ENCODE data around the gene PTGES2. TPM values are rescaled to one million over a fixed set of nuclear protein-coding genes. Genes with fewer than 3 reads are reported as not detected.
A peak's percentile ranks its signal among the peaks of the same experiment; 100 is the strongest.
"Not testable (repeated sequence)": the region's sequence is repeated elsewhere in the genome, so short reads cannot be mapped to it uniquely, and the experiment has no call there.

Gene PTGES2
- total RNA-seq, 1 donor from 2014 or later = 60.4 TPM

DNA sequence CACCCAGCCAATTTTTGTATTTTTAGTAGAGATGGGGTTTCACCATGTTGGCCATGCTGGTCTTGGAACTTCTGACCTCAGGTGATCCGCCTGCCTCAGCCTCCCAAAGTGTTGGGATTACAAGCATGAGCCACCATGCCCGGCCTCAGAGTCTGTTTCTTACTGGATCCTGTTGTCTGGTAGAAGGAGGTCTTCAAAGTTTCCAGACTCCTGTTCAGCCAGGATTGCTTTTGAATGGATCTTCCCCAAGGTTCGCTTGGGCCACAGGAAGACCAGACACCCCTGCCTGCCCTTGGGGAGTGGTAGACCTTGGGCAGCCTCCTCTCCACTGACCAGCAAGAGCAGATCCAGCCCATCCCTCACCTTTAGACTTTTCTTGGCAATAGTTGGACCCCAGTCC, 14.1 kb upstream of the PTGES2 start:
- TF ChIP-seq, protein P1, sequence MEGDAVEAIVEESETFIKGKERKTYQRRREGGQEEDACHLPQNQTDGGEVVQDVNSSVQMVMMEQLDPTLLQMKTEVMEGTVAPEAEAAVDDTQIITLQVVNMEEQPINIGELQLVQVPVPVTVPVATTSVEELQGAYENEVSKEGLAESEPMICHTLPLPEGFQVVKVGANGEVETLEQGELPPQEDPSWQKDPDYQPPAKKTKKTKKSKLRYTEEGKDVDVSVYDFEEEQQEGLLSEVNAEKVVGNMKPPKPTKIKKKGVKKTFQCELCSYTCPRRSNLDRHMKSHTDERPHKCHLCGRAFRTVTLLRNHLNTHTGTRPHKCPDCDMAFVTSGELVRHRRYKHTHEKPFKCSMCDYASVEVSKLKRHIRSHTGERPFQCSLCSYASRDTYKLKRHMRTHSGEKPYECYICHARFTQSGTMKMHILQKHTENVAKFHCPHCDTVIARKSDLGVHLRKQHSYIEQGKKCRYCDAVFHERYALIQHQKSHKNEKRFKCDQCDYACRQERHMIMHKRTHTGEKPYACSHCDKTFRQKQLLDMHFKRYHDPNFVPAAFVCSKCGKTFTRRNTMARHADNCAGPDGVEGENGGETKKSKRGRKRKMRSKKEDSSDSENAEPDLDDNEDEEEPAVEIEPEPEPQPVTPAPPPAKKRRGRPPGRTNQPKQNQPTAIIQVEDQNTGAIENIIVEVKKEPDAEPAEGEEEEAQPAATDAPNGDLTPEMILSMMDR (IDR thresholded peaks at IDR 0.05; ENCODE audit: unreplicated experiment) = no peak
- Mint-ChIP-seq H3K4me3 (ENCODE audit: low read depth) (no peak overlapping the region), H3K27ac (no peak overlapping the region), H3K9me3 (ENCODE audit: low read depth) (no peaks in the 10 kb centered on the region), H3K36me3 (ENCODE audit: insufficient read depth) (no peaks in the 10 kb centered on the region), H3K27me3 (peaks cover 11% of the 10 kb centered on the region), H3K4me1 (ENCODE audit: low read depth) (no peaks in the 10 kb centered on the region)
- DNase-seq (ENCODE audit: low spot score, unreplicated experiment) = no peak

DNA sequence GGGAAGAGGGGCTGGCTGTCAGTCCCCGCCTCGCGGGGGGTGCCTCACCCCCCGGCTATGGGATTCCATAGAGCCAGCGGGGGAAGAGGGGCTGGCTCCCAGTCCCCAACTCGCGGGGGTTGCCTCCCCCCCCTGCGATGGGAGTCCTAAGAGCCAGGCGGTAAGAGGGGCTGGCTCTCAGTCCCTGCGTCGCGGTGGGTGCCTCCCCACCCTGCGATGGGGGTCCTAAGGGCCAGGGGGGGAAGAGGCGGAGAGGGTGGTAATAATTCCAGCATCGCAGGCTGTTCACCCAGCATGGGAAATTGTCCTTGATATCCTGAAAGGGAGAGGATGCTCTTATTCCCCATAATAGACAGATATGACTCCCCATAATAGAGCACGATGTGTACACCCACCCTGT, 12.1 kb upstream of the PTGES2 start:
- TF ChIP-seq, protein P1 (IDR thresholded peaks at IDR 0.05; ENCODE audit: unreplicated experiment) = no peak
- no peak overlapping the region for H3K4me3 Mint-ChIP-seq (ENCODE audit: low read depth)
- peaks cover 12% of the 10 kb centered on the region for H3K27me3 Mint-ChIP-seq
- no peaks in the 10 kb centered on the region for H3K9me3 Mint-ChIP-seq (ENCODE audit: low read depth)
- no peaks in the 10 kb centered on the region for H3K4me1 Mint-ChIP-seq (ENCODE audit: low read depth)
- no peak overlapping the region for H3K27ac Mint-ChIP-seq
- H3K36me3 Mint-ChIP-seq (ENCODE audit: insufficient read depth) = no peaks in the 10 kb centered on the region
- DNase-seq (ENCODE audit: low spot score, unreplicated experiment) = no peak

DNA sequence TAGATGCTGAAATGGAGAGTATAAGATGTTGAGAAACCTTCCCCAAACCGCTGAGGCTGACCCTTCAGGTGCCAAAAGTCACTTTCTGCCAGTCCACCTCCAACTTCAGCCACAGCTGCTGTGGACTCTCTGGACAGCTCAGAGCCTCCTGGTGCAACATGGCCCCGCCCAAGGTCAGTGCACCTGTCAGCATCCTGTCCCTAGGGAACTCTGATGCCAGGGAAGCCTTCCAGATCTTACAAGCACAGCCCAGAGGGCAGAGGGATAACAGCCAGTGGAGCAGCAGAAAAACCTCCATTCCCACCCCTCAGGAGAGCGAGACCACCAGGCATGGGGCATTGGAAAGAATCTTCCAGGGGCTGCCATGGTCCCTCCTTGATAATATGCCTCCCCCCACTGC, 10.5 kb upstream of the PTGES2 start:
- Mint-ChIP-seq H3K27me3 (peaks cover 13% of the 10 kb centered on the region), H3K27ac (no peak overlapping the region), H3K4me3 (ENCODE audit: low read depth) (no peak overlapping the region), H3K4me1 (ENCODE audit: low read depth) (peaks cover 2% of the 10 kb centered on the region), H3K36me3 (ENCODE audit: insufficient read depth) (no peaks in the 10 kb centered on the region), H3K9me3 (ENCODE audit: low read depth) (no peaks in the 10 kb centered on the region)
- no peak for DNase-seq (ENCODE audit: low spot score, unreplicated experiment)
- TF ChIP-seq, protein P1 (IDR thresholded peaks at IDR 0.05; ENCODE audit: unreplicated experiment) = no peak

DNA sequence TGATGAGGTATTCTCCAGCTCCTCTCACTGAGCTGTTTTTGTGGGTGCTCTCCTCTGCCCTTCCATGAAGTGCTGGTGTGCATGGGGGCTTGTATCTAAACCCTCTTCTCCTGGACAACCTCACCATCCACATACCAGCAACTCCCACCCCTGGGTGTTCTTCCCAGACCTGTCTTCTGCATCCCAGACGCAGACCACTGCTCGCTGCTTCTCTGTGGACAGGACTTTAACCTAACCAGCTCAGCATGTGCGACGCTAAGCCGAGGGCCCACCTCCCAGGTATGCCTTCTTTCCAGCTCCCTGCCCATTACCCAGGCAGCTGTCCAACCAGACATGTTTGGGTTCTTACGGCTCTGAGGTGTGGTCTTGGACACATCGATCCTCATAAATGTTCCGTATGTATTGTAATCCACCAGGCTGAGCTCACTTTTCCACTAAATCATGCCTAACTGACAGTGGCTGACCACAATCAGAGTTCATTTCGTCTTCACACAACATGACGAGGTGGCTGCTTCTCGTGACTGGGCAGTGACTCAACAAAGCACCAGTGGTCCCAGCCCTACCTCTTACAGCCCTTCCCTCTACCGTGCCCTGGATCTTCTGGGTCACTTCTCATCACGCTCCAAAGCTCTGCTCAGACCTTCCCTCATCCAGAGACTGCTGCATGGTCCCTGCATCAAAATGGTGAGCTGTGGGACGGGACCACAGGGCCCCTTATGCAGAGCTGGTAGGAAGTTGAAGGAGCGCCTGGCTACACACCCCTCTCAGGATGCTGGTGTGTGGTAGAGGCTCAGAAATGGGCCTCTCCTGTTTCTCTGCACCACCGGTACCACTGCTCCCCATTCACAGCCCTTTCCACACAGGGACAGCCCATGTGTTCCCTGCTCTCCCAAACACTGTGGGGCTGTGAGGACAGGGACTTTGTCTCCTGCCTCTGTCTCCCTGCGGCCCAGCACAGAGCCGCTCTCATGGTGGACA, 9.6 kb upstream of the PTGES2 start:
- TF ChIP-seq, protein P1 (IDR thresholded peaks at IDR 0.05; ENCODE audit: unreplicated experiment) = no peak
- no peak overlapping the region for H3K4me3 Mint-ChIP-seq (ENCODE audit: low read depth)
- no peaks in the 10 kb centered on the region for H3K9me3 Mint-ChIP-seq (ENCODE audit: low read depth)
- peaks cover 13% of the 10 kb centered on the region for H3K27me3 Mint-ChIP-seq
- DNase-seq (ENCODE audit: low spot score, unreplicated experiment) = no peak
- H3K36me3 Mint-ChIP-seq (ENCODE audit: insufficient read depth) = no peaks in the 10 kb centered on the region
- peaks cover 10% of the 10 kb centered on the region for H3K4me1 Mint-ChIP-seq (ENCODE audit: low read depth)
- H3K27ac Mint-ChIP-seq = no peak overlapping the region

DNA sequence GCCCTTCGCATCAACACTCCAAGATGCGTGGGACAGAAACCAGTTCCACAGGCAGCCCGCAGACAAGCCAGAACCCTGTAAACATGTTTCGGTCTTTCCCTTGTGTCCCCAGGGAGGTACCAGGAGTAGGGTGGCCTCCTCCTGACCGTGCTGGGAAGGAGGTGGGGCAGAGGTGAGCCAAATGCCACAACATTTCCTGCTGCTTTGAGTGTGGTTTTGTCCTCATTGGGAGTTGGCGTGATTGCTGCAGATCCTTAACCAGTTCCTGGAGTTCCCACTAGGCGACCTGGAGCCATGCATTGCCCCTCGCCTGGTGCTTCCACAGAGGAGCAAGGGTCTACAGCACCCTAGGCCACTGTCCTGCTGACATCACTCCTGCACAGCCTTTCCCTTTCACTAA, 8.0 kb upstream of the PTGES2 start:
- peaks cover 14% of the 10 kb centered on the region for H3K4me1 Mint-ChIP-seq (ENCODE audit: low read depth)

DNA sequence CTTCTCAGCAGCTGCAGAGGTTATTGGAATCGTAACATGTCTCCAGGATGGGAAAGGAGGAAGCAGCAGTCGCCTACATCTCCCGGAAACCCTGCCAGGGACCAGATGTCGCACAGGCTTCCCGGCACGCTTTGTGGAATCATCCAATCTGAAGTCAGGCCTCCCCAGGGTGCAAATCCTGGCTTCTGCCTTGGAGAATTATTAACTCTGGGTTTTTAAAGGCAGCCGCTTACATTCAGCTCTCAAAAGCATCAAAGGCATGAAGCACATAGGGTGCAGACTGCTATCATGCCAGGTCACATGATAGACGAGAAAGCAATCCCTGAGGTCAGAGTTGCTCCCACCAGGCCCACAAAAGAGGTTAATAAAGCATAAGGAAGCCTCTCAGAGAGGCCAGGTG, 4.6 kb upstream of the PTGES2 start:
- not testable (repeated sequence) for H3K36me3 Mint-ChIP-seq (ENCODE audit: insufficient read depth); H3K9me3 Mint-ChIP-seq (ENCODE audit: low read depth); H3K4me3 Mint-ChIP-seq (ENCODE audit: low read depth); DNase-seq (ENCODE audit: low spot score, unreplicated experiment); H3K27me3 Mint-ChIP-seq
- H3K27ac Mint-ChIP-seq = peak overlapping the region; percentile 86
- peaks cover 14% of the 10 kb centered on the region for H3K4me1 Mint-ChIP-seq (ENCODE audit: low read depth)

More for the DNA sequence above, 8.0 kb upstream of the PTGES2 start:
- DNase-seq (ENCODE audit: low spot score, unreplicated experiment); H3K27ac Mint-ChIP-seq; H3K27me3 Mint-ChIP-seq; H3K9me3 Mint-ChIP-seq (ENCODE audit: low read depth); H3K4me3 Mint-ChIP-seq (ENCODE audit: low read depth); H3K36me3 Mint-ChIP-seq (ENCODE audit: insufficient read depth): not testable (repeated sequence)

DNA sequence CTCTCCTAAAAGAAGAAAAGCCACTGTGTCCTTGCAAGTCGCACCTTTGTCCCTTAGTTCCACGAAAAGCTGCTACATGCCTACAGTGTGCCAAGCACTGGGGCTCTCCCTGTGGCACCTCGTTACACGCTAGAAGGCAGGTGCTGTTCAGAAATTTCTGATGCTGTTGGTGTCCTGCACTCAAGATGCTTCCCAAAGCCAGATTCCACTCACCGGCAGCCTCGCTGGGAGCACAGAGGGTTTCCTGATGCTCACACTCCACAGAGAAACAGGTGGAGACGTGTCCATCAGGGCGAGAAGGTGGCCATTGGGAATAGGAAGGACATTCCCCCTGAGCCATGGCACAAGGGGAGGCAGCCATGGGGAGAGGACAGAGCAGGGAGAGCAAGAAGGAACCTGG, 3.8 kb upstream of the PTGES2 start:
- not testable (repeated sequence) for H3K4me3 Mint-ChIP-seq (ENCODE audit: low read depth); H3K27me3 Mint-ChIP-seq; H3K9me3 Mint-ChIP-seq (ENCODE audit: low read depth); H3K36me3 Mint-ChIP-seq (ENCODE audit: insufficient read depth); DNase-seq (ENCODE audit: low spot score, unreplicated experiment)
- Mint-ChIP-seq H3K27ac (peak overlapping the region; percentile 86), H3K4me1 (ENCODE audit: low read depth) (peaks cover 15% of the 10 kb centered on the region)

DNA sequence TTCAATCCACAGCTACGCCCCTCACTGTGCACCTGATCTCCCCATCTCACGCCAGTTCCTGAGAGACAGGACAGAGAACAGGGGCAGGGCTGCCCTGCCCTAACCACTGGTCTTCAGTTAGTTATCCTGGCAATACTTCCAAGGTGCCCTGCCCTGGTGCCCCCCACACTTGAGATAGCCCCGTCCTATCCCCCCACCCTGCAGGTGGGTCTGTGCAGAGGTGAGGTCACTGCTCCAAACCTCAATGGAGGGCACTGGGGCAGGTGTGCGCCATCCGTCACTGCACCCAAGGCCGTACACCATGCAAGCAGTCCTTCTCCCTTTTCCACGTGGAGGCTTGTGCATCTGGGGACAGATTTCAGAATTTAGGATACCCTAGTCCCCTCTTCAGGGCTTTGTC, 3.1 kb upstream of the PTGES2 start:
- H3K27ac Mint-ChIP-seq; DNase-seq (ENCODE audit: low spot score, unreplicated experiment); H3K27me3 Mint-ChIP-seq; H3K9me3 Mint-ChIP-seq (ENCODE audit: low read depth); H3K4me3 Mint-ChIP-seq (ENCODE audit: low read depth); H3K36me3 Mint-ChIP-seq (ENCODE audit: insufficient read depth): not testable (repeated sequence)
- peaks cover 21% of the 10 kb centered on the region for H3K4me1 Mint-ChIP-seq (ENCODE audit: low read depth)

Data from progenitor cell of endocrine pancreas (in vitro differentiated cells).